HG03175 (cell line): ENCODE measurements around the gene ANP32B.

Experiments
- ATAC-seq: cut with Tn5 transposase; IDR thresholded peaks from one replicate; pipeline ENCODE4 v1.9.1; 2021; ENCODE audit warnings: mild to moderate bottlenecking, moderate library complexity; ENCODE audit not compliant: unreplicated experiment

Gene ANP32B

DNA sequence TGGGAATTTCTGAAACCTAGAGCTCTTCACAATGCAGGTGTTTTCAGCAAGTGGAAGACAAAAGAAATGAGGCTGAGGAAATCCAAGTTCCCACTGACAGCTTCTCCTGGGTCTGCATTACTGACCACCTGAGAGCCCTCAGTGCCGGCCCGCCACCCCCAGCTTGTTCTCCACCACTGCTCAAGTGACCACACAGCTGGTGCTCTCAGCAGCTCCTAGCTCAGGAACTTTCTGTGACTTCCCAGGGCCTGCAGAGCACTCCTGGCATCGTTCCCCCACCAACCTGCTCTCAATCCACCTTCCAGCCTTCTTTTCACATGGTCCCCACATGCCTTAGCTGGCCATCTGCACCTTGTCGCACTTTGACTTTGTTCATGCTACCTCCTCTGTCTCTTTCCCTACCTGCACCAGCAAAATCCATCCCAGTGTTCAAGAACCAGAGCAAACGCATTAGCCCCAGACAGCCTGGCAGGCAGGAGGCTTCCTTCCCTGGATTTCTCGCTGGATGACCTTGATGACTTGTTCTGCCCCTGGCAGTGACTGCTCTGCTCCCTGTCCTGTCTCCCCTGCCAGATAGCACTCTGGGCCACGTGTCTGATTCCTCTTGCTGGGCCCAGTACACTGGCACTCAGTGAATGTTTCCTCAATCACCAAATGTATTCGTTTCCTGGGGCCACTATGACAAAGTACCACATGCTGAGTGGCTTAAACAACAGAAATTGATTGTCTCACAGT, 38.3 kb downstream of the ANP32B start:
- no peak for ATAC-seq

DNA sequence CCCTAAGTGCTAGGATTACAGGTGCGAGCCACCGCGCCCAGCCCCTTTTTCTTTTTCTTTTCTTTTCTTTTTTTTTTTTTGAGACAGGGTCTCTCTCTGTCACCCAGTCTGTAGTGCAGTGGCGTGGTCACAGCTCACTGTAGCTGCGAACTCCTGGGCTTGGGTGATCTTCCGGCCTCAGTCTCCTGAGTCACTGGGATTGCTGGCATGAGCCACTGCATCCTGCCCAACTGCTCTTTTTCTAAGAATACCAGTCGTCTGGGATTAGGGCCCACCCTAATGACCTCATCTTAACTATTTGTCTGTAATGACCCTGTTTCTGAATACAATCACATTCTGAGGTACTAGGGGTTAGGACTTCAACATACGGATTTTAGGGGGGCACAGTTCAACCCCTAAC, 39.3 kb downstream of the ANP32B start:
- no peak for ATAC-seq

DNA sequence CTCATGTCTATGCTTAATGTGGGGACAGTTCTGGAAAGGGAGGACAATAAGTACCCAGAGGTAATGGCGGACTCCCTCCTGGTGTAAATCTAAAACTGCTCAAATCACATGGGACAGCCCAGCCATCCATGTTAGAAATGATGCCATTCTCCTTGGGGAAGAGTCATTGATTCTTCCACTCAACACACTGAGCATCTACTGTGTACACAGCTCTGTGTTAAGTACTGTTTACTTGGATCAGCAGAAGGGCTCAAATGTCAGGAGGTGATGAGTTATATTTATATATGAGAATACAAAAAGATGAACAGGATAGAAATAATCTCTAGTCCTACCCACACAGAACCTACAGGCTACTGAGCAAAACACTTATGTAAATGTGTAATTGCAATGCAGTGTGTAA, 41.6 kb downstream of the ANP32B start:
- no peak for ATAC-seq

DNA sequence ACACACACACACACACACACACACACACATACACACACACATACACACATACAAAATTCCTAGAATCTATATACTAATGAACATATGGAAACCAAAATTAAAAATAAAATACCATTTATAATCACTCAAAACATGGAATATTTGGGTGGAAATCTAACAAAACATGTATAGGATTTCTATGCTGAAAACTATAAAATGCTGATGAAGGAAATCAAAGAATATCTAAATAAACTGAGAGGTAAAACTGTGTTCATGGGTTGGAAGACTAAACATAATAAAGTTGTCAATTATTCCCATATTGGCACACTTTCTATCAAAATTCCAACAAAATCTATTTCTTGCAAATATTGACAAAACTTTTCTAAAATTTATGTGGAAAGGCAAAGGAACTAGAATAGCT, 48.0 kb downstream of the ANP32B start:
- no peak for ATAC-seq

DNA sequence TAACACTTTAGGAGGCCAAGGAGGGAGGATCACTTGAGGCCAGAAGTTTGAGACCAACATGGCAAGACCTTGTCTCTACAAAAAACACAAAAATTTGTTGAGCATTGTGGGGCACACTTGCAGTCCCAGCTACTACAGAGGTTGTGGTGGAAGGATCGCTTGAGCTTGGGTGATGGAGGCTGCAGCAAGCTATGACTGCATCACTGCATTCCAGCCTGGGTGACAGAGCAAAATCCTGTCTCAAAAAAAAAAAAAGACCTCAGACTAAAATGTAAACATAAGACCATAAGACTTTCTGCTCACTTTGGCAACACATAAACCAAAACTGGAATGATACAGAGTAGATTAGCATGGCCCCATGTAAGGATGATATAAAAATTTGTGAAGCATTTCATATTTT, 48.8 kb downstream of the ANP32B start:
- ATAC-seq = no peak

DNA sequence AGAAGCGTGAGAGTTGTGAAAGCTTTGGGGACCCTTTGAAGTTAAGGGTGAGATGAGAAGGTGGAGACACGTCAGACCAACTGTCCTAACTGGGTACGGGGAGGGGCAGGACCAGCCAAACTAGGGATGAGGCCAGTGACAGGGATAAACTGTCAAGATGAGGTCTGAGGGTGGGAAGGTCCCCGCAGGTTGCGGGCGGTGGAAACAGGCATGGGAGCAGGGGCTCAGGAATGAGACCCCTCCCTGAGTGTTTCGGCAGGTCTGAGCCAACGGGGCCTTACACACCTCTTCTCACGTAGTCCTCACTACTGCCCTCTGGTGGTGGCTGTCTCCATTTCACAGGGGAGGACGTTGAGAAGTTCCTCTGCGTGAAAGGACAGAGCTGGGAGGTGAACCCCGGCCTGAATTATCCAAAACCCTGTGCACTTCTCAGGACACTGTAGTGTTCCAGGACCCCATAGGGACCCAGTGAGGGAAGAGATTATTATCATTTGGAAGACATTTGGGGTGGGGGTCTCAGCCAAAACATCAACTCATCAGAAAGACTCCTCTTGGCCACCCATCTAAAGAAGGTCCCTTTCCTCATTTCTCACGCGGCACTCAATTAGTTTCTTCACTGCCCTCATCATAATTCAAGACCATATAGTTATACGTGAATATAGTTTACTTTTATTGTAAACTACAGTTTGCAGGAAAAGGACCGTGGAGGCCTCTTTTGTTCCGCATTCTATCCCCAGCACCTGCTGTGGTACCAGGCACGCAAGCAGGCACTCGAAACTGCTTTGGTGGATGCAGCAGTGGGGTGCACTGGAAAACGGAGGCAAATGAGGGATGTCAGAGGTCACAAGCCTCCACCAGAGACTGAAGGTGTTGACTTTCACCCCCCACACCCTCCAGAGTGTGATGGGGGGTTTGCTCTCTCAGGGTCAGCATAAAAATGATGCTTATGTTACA, 51.7 kb downstream of the ANP32B start:
- peak; percentile 65 for ATAC-seq

DNA sequence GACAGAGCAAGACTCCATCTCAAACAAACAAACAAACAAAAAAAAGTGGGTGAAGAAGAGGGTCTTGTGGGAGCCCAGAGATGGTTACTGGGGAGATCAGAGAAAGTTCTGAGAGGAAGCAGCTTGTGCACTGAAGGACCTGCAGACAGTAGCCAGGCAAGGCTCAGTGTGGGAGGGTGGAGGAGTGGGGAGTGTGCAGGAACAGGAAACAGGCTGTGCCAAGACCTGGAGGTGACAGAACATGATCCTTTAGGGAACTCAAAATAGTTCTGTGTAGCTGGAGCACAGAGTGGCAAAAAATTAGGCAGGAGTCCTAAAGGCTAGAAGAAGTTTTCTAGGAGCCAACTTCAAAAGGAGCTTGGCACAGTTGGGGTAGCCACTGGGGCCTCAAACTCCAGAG, 54.2 kb downstream of the ANP32B start:
- ATAC-seq = no peak

DNA sequence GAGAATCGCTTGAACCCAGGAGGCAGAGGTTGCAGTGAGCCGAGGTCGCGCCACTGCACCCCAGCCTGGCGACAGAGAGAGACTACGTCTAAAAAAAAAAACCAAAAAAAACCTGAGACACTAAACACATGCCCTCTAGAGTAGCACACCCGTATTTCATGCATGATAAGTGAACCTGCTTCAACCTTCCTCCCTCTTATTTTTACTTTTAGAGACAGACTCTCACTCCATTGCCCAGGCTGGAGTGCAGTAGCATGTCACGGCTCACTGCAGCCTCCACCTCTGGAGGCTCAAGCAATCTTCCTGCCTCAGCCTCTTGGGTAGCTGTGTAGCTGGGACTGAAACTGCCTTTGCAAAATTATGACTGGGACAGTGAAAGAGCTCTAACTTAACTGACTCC, 55.8 kb downstream of the ANP32B start:
- peak; percentile 42 for ATAC-seq

DNA sequence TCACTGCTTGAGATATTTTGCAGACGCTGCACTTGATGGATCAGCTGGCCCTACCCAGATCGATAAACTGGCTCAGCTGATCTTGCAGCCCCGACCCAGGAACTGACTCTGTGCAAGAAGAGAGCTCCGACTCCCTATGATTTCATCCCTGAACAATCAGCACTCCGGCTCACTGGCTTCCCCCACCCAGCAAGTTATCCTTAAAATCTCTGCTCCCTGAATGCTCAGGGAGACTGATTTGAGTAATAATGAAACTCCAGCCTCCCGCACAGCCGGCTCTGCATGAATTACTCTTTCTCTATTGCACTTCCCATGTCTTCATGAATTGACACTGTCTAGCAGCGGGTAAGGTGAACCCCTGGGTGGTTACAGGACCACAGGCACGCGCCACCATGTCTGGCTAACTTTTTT, 56.5 kb downstream of the ANP32B start:
- ATAC-seq = peak; percentile 33

DNA sequence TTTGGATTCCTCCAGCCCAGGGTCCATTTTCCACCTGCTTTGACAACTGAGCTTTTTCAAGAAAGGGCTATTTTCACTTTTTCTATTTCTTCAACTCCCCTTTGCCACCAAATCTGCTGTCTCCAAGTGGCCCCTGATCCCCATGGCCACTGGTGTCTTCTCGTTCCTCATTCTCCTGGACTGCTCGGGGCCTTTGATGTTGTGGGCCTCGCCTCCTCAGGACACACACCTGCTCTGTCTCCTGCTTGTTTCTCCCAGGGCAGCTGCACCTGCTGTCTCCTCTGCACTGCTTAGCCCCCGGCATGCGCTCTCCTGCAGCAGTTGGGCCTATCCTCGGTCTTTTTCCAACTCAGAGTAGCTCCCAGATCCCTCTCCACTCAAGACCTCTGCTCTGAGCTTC, 57.1 kb downstream of the ANP32B start:
- ATAC-seq = no peak

DNA sequence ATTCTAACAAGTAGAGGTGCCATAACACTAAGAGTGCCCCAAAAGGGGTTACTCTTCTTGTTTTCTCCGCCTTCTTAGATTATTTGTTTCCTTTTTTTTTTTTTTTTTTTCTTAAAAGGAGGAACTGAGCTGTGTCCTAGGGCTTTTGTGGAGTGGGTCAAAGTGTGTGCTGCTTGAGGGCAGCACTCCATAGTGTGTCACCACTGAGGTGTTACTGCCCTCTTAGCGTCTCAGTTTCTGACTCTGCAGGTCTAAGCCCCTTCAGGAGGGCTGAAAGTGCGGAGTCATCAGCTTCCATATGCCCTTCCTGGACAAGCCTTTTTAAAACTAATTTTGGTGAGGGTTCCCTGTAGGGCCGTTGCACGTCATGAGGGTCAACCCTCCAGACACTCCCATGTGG, 60.8 kb downstream of the ANP32B start:
- ATAC-seq = no peak

DNA sequence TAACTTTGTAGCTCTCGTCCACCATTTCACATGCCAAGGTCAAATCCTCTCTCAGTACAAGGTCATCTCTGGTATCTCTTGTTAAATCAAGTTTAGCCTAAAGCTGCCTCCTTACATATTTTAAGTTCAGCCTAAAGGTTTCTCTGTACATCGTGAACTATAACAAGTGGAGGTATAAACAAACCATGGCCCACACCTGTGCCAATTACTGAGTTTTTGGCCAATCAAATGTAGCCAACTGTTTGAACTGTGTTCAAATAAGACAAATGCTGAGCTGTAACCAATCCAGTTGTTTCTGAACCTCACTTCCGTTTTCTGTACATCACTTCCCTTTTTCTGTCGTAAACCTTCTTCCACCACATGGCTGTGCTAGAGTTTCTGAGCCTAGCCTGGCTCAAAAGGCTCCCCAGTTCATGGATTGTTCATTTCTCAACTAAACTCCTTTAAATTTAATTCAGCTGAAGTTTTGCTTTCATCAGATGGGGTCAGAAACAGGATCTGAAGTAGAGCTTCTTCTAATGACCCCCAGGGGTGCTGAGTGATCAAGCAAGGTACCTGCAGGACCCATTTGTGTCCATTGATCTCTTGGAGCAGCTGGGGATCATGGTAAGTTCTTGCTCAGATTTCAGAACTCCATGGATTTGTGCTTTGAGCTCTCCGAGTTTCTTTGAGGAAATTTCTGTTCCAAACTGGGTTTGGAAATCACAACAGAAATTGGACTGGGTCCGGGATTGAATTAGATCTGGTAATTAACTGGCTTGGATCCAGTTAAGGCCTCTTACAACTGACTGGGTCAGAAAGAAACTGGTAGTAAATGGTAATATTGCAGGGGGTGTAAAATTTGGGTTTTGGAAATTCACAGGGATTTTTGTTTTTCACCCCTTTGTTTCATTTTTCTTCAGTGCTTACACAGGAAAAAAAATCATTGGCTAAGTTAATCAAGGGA, 62.4 kb downstream of the ANP32B start:
- ATAC-seq = peak; percentile 94

DNA sequence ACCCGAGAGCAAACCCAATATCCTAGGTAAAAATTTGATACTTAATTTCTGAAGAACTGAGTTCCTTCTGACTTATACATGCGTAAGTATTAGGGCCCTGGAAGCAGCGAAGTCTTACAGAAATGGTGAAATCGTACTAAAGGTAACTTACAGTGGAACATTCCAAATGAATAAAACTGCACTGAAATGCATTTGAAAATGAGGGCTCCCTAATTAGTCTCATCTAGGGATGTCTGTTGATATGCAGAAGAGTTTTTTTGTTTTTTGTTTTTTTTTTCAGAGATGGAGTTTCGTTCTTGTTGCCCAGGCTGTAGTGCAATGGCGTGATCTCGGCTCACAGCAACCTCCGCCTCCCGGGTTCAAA, 63.0 kb downstream of the ANP32B start:
- ATAC-seq = no peak

DNA sequence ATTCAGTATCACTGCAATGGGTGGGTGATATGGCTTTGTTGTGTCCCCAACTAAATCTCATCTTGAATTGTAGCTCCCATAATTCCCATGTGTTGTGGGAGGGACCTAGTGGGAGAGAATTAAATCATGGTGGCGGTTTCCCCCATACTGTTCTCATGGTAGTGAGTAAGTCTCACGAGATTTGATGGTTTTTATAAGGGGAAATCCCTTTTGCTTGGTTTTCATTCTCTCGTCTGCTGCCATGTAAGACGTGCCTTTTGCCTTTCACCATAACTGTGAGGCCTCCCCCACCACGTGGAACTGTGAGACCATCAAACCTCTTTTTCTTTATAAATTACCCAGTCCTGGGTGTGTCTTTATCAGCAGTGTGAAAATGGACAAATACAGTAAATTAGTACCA, 63.9 kb downstream of the ANP32B start:
- ATAC-seq = no peak

DNA sequence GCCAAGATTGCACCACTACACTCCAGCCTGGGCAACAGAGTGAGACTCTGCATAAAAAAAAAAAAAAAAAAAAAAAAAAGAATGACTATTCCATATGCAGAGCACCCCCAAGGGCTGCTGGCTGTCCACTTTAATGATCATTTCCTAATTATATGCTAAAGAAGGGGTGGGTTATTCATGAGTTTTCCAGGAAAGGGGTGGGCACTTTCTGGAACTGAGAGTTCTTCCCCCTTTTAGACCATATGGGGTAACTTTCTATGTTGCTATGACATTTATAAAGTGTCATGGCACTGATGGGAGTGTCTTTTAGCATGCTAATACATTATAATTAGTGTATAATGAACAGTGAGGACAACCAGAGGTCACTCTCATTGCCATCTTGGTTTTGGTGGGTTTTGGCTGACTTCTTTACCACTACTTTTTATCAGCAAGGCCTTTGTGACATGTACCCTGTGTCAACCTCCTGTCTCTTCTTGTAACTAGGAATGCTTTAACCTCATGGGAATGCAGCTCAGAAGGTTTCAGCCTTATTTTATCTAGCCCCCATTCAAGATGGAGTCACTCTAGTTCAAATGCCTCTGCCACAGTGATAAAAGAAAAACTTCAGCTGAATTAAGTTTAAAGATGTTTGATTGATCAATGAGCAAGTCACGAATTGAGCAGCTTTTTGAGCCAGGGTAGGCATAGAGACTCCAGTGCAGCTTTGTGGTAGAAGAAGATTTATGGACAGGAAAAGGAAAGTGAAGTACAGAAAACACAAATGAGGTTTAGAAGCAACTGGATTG, 66.3 kb downstream of the ANP32B start:
- no peak for ATAC-seq

DNA sequence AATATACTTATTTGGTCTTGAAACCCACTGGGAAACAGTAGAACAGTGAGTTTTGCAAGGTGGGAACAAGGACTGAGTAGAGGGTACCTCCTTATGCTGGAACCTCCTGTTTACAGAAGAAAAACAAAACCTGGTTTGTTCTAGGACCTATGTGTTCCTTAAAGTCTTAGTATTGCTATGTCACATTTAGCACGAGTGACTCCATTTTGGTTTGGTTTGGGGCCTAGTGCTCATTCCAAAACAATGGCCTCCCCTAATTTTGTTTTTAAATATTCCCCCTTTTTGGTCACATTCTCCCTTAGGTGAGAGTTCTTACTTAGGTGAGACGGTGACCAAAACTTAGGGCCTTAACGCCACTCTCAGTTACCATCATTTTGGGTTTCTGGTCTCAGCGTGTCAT, 67.2 kb downstream of the ANP32B start:
- ATAC-seq = no peak

DNA sequence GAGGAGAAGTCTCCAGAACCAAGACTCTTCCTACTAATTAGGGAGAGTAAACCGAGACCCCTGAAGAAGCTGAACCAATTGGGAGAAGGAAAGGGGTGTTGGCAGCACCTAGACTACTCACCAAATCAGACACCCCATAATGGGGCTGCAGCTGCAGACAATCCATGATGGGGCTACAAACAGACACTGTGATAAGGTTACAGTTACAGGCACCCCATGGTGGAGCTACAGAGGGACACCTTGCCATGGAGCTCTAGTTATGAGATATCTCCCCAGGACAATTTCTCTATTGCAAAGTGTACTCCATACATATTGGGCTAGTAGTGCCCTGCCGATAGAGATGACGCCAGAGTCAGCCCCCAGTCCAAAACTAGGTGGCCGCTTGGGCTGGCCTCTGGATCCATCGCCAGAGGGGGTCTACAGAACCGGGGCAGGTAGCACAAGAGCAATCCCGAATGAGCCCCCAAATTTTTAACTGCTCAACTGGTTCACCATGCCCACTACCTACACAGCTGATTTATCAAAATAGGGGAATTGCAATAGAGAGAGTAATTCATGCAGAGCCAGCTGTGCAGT, 71.3 kb downstream of the ANP32B start:
- ATAC-seq = no peak

DNA sequence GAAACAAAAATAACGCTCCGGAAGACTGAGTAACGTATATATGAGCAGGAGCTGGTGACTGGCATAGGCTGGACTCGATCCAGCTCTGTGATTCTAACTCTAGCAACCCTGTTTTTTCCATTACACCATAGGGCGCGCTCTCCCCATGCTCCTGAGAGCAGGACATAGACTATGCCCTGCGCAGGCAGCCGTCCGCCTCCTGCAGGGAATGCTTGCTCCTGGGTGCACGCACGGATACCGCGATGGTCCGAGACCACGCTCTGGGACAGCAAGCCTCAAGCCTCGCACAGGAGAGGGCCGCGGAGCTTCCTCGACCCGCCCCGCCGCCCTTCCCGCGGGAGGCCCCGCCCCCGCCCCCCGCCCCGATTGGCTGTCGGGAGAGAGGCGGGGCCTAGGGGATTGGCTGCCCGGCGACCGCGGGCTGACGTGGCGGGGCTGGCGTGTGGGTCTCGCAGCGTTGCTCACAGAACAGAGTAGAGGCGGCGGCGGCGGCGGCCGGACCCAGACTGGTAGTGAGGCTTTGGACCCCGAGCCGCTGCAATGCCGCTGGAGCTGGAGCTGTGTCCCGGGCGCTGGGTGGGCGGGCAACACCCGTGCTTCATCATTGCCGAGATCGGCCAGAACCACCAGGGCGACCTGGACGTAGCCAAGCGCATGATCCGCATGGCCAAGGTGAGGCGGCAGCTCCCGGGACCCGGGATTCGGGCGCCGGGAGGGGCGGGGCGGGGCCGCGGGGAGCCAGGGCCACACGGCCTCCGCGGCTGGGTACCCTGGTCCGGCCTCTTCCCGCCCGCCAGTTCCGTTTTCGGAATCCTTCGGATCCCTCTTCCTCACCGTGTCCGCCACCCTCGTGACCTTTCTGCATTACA, 73.4 kb downstream of the ANP32B start, which contains the start of gene NANS:
Gene NANS (plus strand): TSS at position 464 of the 869 bp plus-strand sequence. CDS start 77 bp downstream, at position 541.
- ATAC-seq = peak; percentile 96
